ENCODE measurements around the gene EPHA3.

EPHA3 gene

GRCh38 chr3:89154416-89154815 lies 47.0 kb downstream of the EPHA3 start:
- DNase-seq: no peak

GRCh38 chr3:89155811-89156210 lies 48.4 kb downstream of the EPHA3 start:
- DNase-seq: no peak

GRCh38 chr3:89157575-89157974 lies 50.2 kb downstream of the EPHA3 start:
- no peak for DNase-seq

- no peak for DNase-seq
These were observed 52.2 kb downstream of the EPHA3 start for GRCh38 chr3:89159605-89160004.

- no peak for DNase-seq
These were observed 57.4 kb downstream of the EPHA3 start for GRCh38 chr3:89164774-89165173.

- DNase-seq: no peak
These were observed 58.3 kb downstream of the EPHA3 start for GRCh38 chr3:89165636-89166263.

- no peak for DNase-seq
These were observed 64.5 kb downstream of the EPHA3 start for GRCh38 chr3:89171687-89172545.

- no peak for DNase-seq
These were observed 66.1 kb downstream of the EPHA3 start for GRCh38 chr3:89173546-89173945.

- no peak for DNase-seq
These were observed 72.1 kb downstream of the EPHA3 start for GRCh38 chr3:89179355-89180001.

GRCh38 chr3:89180334-89180733 lies 72.9 kb downstream of the EPHA3 start:
- no peak for DNase-seq

- DNase-seq: no peak
These were observed 74.6 kb downstream of the EPHA3 start for GRCh38 chr3:89182056-89182455.

GRCh38 chr3:89184151-89184995 lies 77.0 kb downstream of the EPHA3 start:
- no peak for DNase-seq

- DNase-seq: no peak
These were observed 79.0 kb downstream of the EPHA3 start for GRCh38 chr3:89186456-89186855.

- no peak for DNase-seq
These were observed 91.2 kb downstream of the EPHA3 start for GRCh38 chr3:89198591-89198990.

GRCh38 chr3:89212619-89213018 lies 105.2 kb downstream of the EPHA3 start:
- no peak for DNase-seq

GRCh38 chr3:89216016-89216739 lies 108.8 kb downstream of the EPHA3 start:
- no peak for DNase-seq

GRCh38 chr3:89217148-89217685 lies 109.8 kb downstream of the EPHA3 start:
- no peak for DNase-seq

- no peak for DNase-seq
These were observed 114.5 kb downstream of the EPHA3 start for GRCh38 chr3:89221924-89222323.

GRCh38 chr3:89223188-89223587 lies 115.8 kb downstream of the EPHA3 start:
- DNase-seq: no peak

- DNase-seq: no peak
These were observed 119.8 kb downstream of the EPHA3 start for GRCh38 chr3:89227218-89227617.

- DNase-seq: no peak
These were observed 120.2 kb downstream of the EPHA3 start for GRCh38 chr3:89227634-89228033.

- no peak for DNase-seq
These were observed 124.7 kb downstream of the EPHA3 start for GRCh38 chr3:89232155-89232554.

Measured in right forelimb (tissue), 1 donor.